Fibroblast of lung (primary cell): ENCODE measurements around the gene PTEN.

Experiments
- CTCF ChIP-seq, 2 donors: IDR thresholded peaks in 1 of 2; conservative IDR thresholded peaks in 1 of 2; 1 replicate in 1 of 2; 2 replicates in 1 of 2; pipeline ENCODE4 v1.5.1; 2011 to 2012; ENCODE audit warnings: low read length in 2 of 2, control low read depth in 1 of 2, inconsistent platforms in 1 of 2, low read depth in 1 of 2, mild to moderate bottlenecking in 1 of 2
- EZH2 ChIP-seq: IDR thresholded peaks from 2 replicates; pipeline ENCODE4 v1.5.1; 2012; ENCODE audit warnings: low read length, control low read depth, mild to moderate bottlenecking; ENCODE audit errors: missing control alignments

DNA sequence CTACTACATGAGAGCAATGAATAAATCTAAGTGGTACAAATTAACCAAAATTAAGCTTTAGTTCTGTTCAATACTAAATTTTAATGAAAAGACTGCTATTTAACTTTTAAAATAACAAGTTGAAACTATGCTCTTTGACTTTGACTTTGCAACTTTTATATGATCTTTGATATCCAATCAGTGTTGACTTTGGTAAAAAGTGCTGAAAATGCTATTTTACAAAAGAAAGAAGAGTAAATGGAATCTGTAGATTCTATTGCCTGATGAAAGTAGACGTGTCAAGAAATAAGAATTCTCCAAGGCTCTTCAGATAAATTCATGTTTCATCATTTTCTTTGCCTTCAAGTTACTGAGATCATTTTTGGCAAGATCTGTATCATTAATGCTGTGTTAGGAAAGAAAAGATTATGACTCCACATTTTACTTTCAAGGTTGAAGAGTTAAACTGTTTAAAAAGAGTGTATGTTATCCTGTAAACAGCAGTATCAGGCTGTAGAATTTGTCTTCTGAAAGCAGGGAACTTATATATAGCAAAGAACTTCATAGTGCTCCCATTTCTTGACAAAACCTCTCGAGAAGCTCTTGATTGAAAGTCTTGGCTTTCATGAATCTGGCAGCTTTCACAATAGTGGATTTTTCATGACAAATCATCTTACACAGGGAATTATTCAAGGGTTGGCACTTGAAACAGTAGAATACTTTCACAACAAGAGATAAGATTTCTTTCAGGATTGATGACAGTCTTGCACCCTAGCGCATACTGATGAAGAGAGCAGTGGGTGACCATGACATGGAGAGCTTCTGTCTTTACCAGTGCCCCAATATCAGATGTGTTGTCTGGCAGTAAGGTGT is 72.1 kb downstream of the PTEN start:
- TF ChIP-seq CTCF (conservative IDR thresholded peaks at IDR 0.05 in 1 of 2, IDR thresholded peaks at IDR 0.05 in 1 of 2; ENCODE audit: low read depth in 1 of 2, low read length in 2 of 2): no peak
- TF ChIP-seq EZH2: no peak
